Endothelial cell of hepatic sinusoid (primary cell): ENCODE data around the gene SORCS2.

Experiments
- in situ Hi-C: cut with HindIII; loops from 2 replicates; pipeline ENCODE4 v1.10.0; 2017; ENCODE audit warnings: low sequenced_read_pairs

Gene SORCS2

GRCh38 chr4:7331682-7332000 is 139.3 kb downstream of the SORCS2 start:
- in situ Hi-C loops, result no loop called here

GRCh38 chr4:7332216-7333023 is 140.1 kb downstream of the SORCS2 start:
- in situ Hi-C loops, result no loop called here

- in situ Hi-C loops, result no loop called here
Observed at GRCh38 chr4:7333024-7333780, 140.9 kb downstream of the SORCS2 start.

- in situ Hi-C loops, result no loop called here
Observed at GRCh38 chr4:7333801-7334421, 141.6 kb downstream of the SORCS2 start.

- in situ Hi-C loops, result no loop called here
Observed at GRCh38 chr4:7334521-7335275, 142.4 kb downstream of the SORCS2 start.

- in situ Hi-C loops, result no loop called here
Observed at GRCh38 chr4:7335344-7336066, 143.2 kb downstream of the SORCS2 start.

- in situ Hi-C loops, result no loop called here
Observed at GRCh38 chr4:7336067-7336569, 143.8 kb downstream of the SORCS2 start.

GRCh38 chr4:7336732-7337131 is 144.4 kb downstream of the SORCS2 start:
- in situ Hi-C loops, result no loop called here

GRCh38 chr4:7337196-7338058 is 145.1 kb downstream of the SORCS2 start:
- in situ Hi-C loops, result no loop called here

GRCh38 chr4:7338059-7338452 is 145.7 kb downstream of the SORCS2 start:
- in situ Hi-C loops, result no loop called here

GRCh38 chr4:7338876-7339623 is 146.7 kb downstream of the SORCS2 start:
- in situ Hi-C loops, result no loop called here

GRCh38 chr4:7339751-7340552 is 147.6 kb downstream of the SORCS2 start:
- in situ Hi-C loops, result no loop called here

- in situ Hi-C loops, result no loop called here
Observed at GRCh38 chr4:7340553-7341433, 148.5 kb downstream of the SORCS2 start.

GRCh38 chr4:7341491-7342222 is 149.3 kb downstream of the SORCS2 start:
- in situ Hi-C loops, result no loop called here

GRCh38 chr4:7342223-7343080 is 150.1 kb downstream of the SORCS2 start:
- in situ Hi-C loops, result no loop called here
